ENCODE results near the gene BID. TPM values are rescaled to one million over a fixed set of nuclear protein-coding genes. Genes with fewer than 3 reads are reported as not detected.

The BID gene
- total RNA-seq, 1 experiment from 2014 or later = 23.2 TPM

DNA sequence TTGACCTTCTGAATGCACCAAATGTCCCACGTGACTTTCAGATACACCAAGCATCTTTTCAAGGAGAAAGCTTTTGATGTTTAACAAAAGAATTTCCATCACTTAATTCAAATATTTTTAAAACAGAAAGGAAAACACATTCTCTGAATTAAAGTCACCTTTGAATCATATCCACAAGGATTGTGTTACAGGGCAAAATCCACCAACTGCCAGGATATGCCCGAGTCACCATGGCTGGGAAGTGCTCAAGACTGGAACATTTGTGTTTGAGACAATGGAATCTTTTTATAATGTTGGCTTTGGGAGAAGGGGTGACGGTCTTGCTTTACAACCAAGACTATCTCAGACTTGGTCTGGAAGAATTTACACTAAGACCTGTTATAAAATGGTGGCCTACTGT is 40.8 kb downstream of the BID start:
- TF ChIP-seq, protein P1, sequence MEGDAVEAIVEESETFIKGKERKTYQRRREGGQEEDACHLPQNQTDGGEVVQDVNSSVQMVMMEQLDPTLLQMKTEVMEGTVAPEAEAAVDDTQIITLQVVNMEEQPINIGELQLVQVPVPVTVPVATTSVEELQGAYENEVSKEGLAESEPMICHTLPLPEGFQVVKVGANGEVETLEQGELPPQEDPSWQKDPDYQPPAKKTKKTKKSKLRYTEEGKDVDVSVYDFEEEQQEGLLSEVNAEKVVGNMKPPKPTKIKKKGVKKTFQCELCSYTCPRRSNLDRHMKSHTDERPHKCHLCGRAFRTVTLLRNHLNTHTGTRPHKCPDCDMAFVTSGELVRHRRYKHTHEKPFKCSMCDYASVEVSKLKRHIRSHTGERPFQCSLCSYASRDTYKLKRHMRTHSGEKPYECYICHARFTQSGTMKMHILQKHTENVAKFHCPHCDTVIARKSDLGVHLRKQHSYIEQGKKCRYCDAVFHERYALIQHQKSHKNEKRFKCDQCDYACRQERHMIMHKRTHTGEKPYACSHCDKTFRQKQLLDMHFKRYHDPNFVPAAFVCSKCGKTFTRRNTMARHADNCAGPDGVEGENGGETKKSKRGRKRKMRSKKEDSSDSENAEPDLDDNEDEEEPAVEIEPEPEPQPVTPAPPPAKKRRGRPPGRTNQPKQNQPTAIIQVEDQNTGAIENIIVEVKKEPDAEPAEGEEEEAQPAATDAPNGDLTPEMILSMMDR (conservative IDR thresholded peaks at IDR 0.05) = no peak
- Histone ChIP-seq H2AK5ac (ENCODE audit: insufficient read length, low read length) (no peak overlapping the region), H3K4me1 (ENCODE audit: insufficient read depth, low read length) (no peaks in the 10 kb centered on the region), H2AFZ (ENCODE audit: low read length) (no peak overlapping the region), H2BK120ac (ENCODE audit: low read depth, low read length, poor library complexity, severe bottlenecking) (no peak overlapping the region), H4K20me1 (ENCODE audit: control insufficient read depth, insufficient read depth, insufficient read length) (no peaks in the 10 kb centered on the region), H3K56ac (ENCODE audit: insufficient read length, low read depth, low read length) (no peak overlapping the region), H3K9me3 (ENCODE audit: control insufficient read depth, low read depth, low read length) (no peaks in the 10 kb centered on the region), H3T11ph (ENCODE audit: low read length) (no peak overlapping the region), H3K23me2 (ENCODE audit: insufficient read length, low read depth, low read length, poor library complexity, severe bottlenecking) (no peaks in the 10 kb centered on the region), H2BK5ac (ENCODE audit: insufficient read length, low read length) (no peak overlapping the region), H4K8ac (replicated peaks; ENCODE audit: insufficient read length, low read depth, low read length) (no peak overlapping the region), H2BK20ac (ENCODE audit: low read depth, low read length, poor library complexity, severe bottlenecking) (no peak overlapping the region), H3K79me2 (ENCODE audit: insufficient read depth, low read length) (no peaks in the 10 kb centered on the region), H3K79me1 (ENCODE audit: insufficient read depth, low read depth, low read length, poor library complexity, severe bottlenecking) (no peaks in the 10 kb centered on the region), H3K18ac (ENCODE audit: insufficient read length, low read depth, low read length) (no peak overlapping the region), H3K9ac (ENCODE audit: extremely low read depth, insufficient read length, low read length) (no peak overlapping the region), H3K4ac (ENCODE audit: low read depth, low read length) (no peak overlapping the region), H3K14ac (ENCODE audit: insufficient read depth, low read length) (no peak overlapping the region), H4K5ac (ENCODE audit: insufficient read length, low read depth, low read length) (no peak overlapping the region), H3K23ac (ENCODE audit: insufficient read length, low read depth, low read length) (no peak overlapping the region), H3K27me3 (ENCODE audit: insufficient read depth, low read length) (no peaks in the 10 kb centered on the region), H3K27ac (ENCODE audit: insufficient read length, low read depth, low read length) (no peak overlapping the region), H4K91ac (ENCODE audit: insufficient read length, low read depth, low read length) (no peak overlapping the region), H2BK12ac (ENCODE audit: insufficient read length, low read depth, low read length) (no peak overlapping the region), H3K4me2 (ENCODE audit: insufficient read depth, insufficient read length, low read length) (no peak overlapping the region), H2BK15ac (ENCODE audit: low read depth, low read length) (no peak overlapping the region)
- Mint-ChIP-seq H3K4me1 (no peaks in the 10 kb centered on the region), H3K36me3 (ENCODE audit: insufficient read depth in 1 of 3, low read depth in 3 of 3) (peaks cover 4 to 24% (median 10%) of the 10 kb centered on the region in 3 experiments; a peak in 5 of 7 replicates), H3K4me3 (no peak overlapping the region), H3K9me3 (no peaks in the 10 kb centered on the region), H3K27ac (peak overlapping the region in 1 of 3 experiments; percentile 6; a peak in 1 of 7 replicates), H3K27me3 (ENCODE audit: low read depth) (no peaks in the 10 kb centered on the region)
- no peak for DNase-seq
- WGBS (ENCODE audit: extremely low coverage, insufficient read length, low lambda C conversion rate) = no CpG with 5 or more reads among the region's 3 CpGs

Data from H9 (cell line).